IPS DF 19.7 (cell line): Measurements from ENCODE around the gene FAM83G.

Experiments
- DNase-seq: peaks from one replicate; pipeline ENCODE4 v3.0.0-alpha.2; 2013; ENCODE audit warnings: low read depth, low spot score

The FAM83G gene

GRCh38 chr17:18987862-18988545 lies 16.6 kb downstream of the FAM83G start:
- DNase-seq = no peak

- no peak for DNase-seq
Measured at GRCh38 chr17:18987230-18987610, 17.3 kb downstream of the FAM83G start.

GRCh38 chr17:18986541-18987229 lies 17.9 kb downstream of the FAM83G start:
- DNase-seq = no peak

- no peak for DNase-seq
Measured at GRCh38 chr17:18985475-18985874, 19.1 kb downstream of the FAM83G start.

GRCh38 chr17:18984273-18985114 lies 20.1 kb downstream of the FAM83G start:
- no peak for DNase-seq

GRCh38 chr17:18981642-18982424 lies 22.7 kb downstream of the FAM83G start:
- DNase-seq = no peak

GRCh38 chr17:18981335-18981641 lies 23.3 kb downstream of the FAM83G start:
- no peak for DNase-seq

GRCh38 chr17:18980682-18981334 lies 23.8 kb downstream of the FAM83G start:
- no peak for DNase-seq

- no peak for DNase-seq
Measured at GRCh38 chr17:18978655-18979054, 25.9 kb downstream of the FAM83G start.

- no peak for DNase-seq
Measured at GRCh38 chr17:18978050-18978449, 26.5 kb downstream of the FAM83G start.

GRCh38 chr17:18977646-18978045 lies 26.9 kb downstream of the FAM83G start:
- DNase-seq = no peak

- no peak for DNase-seq
Measured at GRCh38 chr17:18977021-18977420, 27.5 kb downstream of the FAM83G start.

GRCh38 chr17:18976201-18976600 lies 28.4 kb downstream of the FAM83G start:
- DNase-seq = no peak

GRCh38 chr17:18975597-18975996 lies 29.0 kb downstream of the FAM83G start:
- DNase-seq = no peak

GRCh38 chr17:18974407-18975149 lies 30.0 kb downstream of the FAM83G start:
- no peak for DNase-seq

GRCh38 chr17:18971801-18972200 lies 32.8 kb downstream of the FAM83G start:
- no peak for DNase-seq

- DNase-seq = no peak
Measured at GRCh38 chr17:18970582-18971480, 33.7 kb downstream of the FAM83G start.

- DNase-seq = no peak
Measured at GRCh38 chr17:18968945-18969887, 35.3 kb downstream of the FAM83G start.
